Thymus (tissue), 11 donors: Measurements from ENCODE around the gene NVL. TPM values are rescaled to one million over a fixed set of nuclear protein-coding genes. Genes with fewer than 3 reads are reported as not detected.

Experiments used
- DNase-seq, 9 donors: peaks; one replicate each; pipeline ENCODE4 v3.0.0-alpha.2; 2013; ENCODE audit warnings: low spot score in 9 of 9, low read depth in 6 of 9, missing footprints in 1 of 9
- H3K27ac ChIP-seq, 2 donors: one replicate each; pipeline ENCODE4 v1.5.1; 2013; ENCODE audit warnings: control low read depth in 1 of 2, low read depth in 1 of 2, low read length in 1 of 2, mild to moderate bottlenecking in 1 of 2, moderate library complexity in 1 of 2
- H3K27me3 ChIP-seq, 2 donors: one replicate each; pipeline ENCODE4 v1.5.1; 2013; ENCODE audit warnings: low read length in 1 of 2; ENCODE audit not compliant: control insufficient read depth in 2 of 2, insufficient read depth in 1 of 2
- H3K36me3 ChIP-seq, 2 donors: one replicate each; pipeline ENCODE4 v1.5.1; 2013; ENCODE audit warnings: low read length in 1 of 2, mild to moderate bottlenecking in 1 of 2, moderate library complexity in 1 of 2; ENCODE audit not compliant: control insufficient read depth in 2 of 2, insufficient read depth in 2 of 2
- H3K4me1 ChIP-seq, 2 donors: one replicate each; pipeline ENCODE4 v1.5.1; 2013; ENCODE audit warnings: low read length in 2 of 2; ENCODE audit not compliant: control insufficient read depth in 2 of 2, insufficient read depth in 2 of 2
- H3K4me3 ChIP-seq, 2 donors: one replicate each; pipeline ENCODE4 v1.5.1; 2013; ENCODE audit warnings: low read length in 2 of 2, control low read depth in 1 of 2, mild to moderate bottlenecking in 1 of 2
- H3K9me3 ChIP-seq, 2 donors: one replicate each; pipeline ENCODE4 v1.5.1; 2013; ENCODE audit warnings: low read length in 1 of 2, mild to moderate bottlenecking in 1 of 2; ENCODE audit not compliant: control insufficient read depth in 2 of 2, insufficient read depth in 1 of 2
- WGBS: extraction: QIAGEN DNeasy Blood & Tissue Kit; methylation state at CpG from one replicate; pipeline ENCODE4 v1.1.7; 2013; 5-methylcytosine and 5-hydroxymethylcytosine counted together
- polyA plus RNA-seq: library from polyadenylated mRNA; stranded (reverse); fragments of 200-250 nt; gene quantifications from one replicate; pipeline ENCODE4 v1.2.3, GENCODE V29; 2013
- total RNA-seq: library from RNA; stranded (reverse); fragments of 120-200 nt; gene quantifications from one replicate; pipeline ENCODE4 v1.2.4, GENCODE V29; 2013
- donor health status: healthy.

The NVL gene
- total and polyA plus RNA-seq, 2 donors = 26.8 to 55.1 TPM

GRCh38 chr1:224274970-224275626, 54.9 kb downstream of the NVL start:
- DNase-seq = no peak
- Histone ChIP-seq H3K9me3 (no peaks in the 10 kb centered on the region), H3K4me1 (no peaks in the 10 kb centered on the region), H3K4me3 (no peak overlapping the region), H3K36me3 (peaks cover 9 to 15% of the 10 kb centered on the region in 2 donors), H3K27me3 (no peaks in the 10 kb centered on the region), H3K27ac (no peak overlapping the region)
- 97% methylated on average over 6 of the region's 6 CpGs for WGBS

GRCh38 chr1:224273641-224274040, 56.3 kb downstream of the NVL start:
- H3K27ac ChIP-seq = no peak overlapping the region
- H3K27me3 ChIP-seq = no peaks in the 10 kb centered on the region
- H3K9me3 ChIP-seq = no peaks in the 10 kb centered on the region
- peaks cover 10 to 17% of the 10 kb centered on the region in 2 donors for H3K36me3 ChIP-seq
- no peak for DNase-seq
- 98% methylated on average over 2 of the region's 2 CpGs for whole genome bisulfite sequencing
- no peak overlapping the region for H3K4me3 ChIP-seq
- H3K4me1 ChIP-seq = no peaks in the 10 kb centered on the region

GRCh38 chr1:224271106-224271505, 58.9 kb downstream of the NVL start:
- Histone ChIP-seq H3K27me3 (no peaks in the 10 kb centered on the region), H3K36me3 (peaks cover 6 to 27% of the 10 kb centered on the region in 2 donors), H3K9me3 (no peaks in the 10 kb centered on the region), H3K4me1 (no peaks in the 10 kb centered on the region), H3K27ac (no peak overlapping the region), H3K4me3 (no peak overlapping the region)
- DNase-seq = no peak
- WGBS = 99% methylated on average over 3 of the region's 3 CpGs

- DNase-seq = no peak
- H3K27me3 ChIP-seq = no peaks in the 10 kb centered on the region
- no peaks in the 10 kb centered on the region for H3K4me1 ChIP-seq
- H3K9me3 ChIP-seq = no peaks in the 10 kb centered on the region
- peaks cover 6 to 22% of the 10 kb centered on the region in 2 donors for H3K36me3 ChIP-seq
- 95% methylated on average over 4 of the region's 4 CpGs for WGBS
- H3K4me3 ChIP-seq = no peak overlapping the region
- no peak overlapping the region for H3K27ac ChIP-seq
Observed at GRCh38 chr1:224267925-224268324, 62.0 kb downstream of the NVL start.

- H3K36me3 ChIP-seq = peaks cover 6 to 22% of the 10 kb centered on the region in 2 donors
- no peak overlapping the region for H3K4me3 ChIP-seq
- H3K9me3 ChIP-seq = no peaks in the 10 kb centered on the region
- DNase-seq = no peak
- peak overlapping the region in 1 of 2 donors; percentile 27 for H3K27ac ChIP-seq
- H3K4me1 ChIP-seq = no peaks in the 10 kb centered on the region
- 83% methylated on average over 11 of the region's 11 CpGs for WGBS
- H3K27me3 ChIP-seq = no peaks in the 10 kb centered on the region
Observed at GRCh38 chr1:224266915-224267856, 62.8 kb downstream of the NVL start.

GRCh38 chr1:224266105-224266914, 63.7 kb downstream of the NVL start:
- H3K27ac ChIP-seq = no peak overlapping the region
- 96% methylated on average over 3 of the region's 3 CpGs for WGBS

GRCh38 chr1:224264321-224264720, 65.7 kb downstream of the NVL start:
- Histone ChIP-seq H3K36me3 (peaks cover 3 to 15% of the 10 kb centered on the region in 2 donors), H3K4me3 (no peak overlapping the region), H3K27ac (no peak overlapping the region), H3K27me3 (no peaks in the 10 kb centered on the region), H3K9me3 (no peaks in the 10 kb centered on the region), H3K4me1 (no peaks in the 10 kb centered on the region)
- no peak for DNase-seq
- WGBS = 81% methylated on average over 6 of the region's 6 CpGs

More at GRCh38 chr1:224266105-224266914, 63.7 kb downstream of the NVL start:
- no peaks in the 10 kb centered on the region for H3K9me3 ChIP-seq
- no peak overlapping the region for H3K4me3 ChIP-seq
- peaks cover 6 to 20% of the 10 kb centered on the region in 2 donors for H3K36me3 ChIP-seq
- no peaks in the 10 kb centered on the region for H3K4me1 ChIP-seq
- DNase-seq = no peak
- no peaks in the 10 kb centered on the region for H3K27me3 ChIP-seq

- no peaks in the 10 kb centered on the region for H3K4me1 ChIP-seq
- no peak overlapping the region for H3K27ac ChIP-seq
- peaks cover 3 to 15% of the 10 kb centered on the region in 2 donors for H3K36me3 ChIP-seq
- DNase-seq = no peak
- no peak overlapping the region for H3K4me3 ChIP-seq
- WGBS = 97% methylated on average over 2 of the region's 2 CpGs
- H3K9me3 ChIP-seq = no peaks in the 10 kb centered on the region
- no peaks in the 10 kb centered on the region for H3K27me3 ChIP-seq
Observed at GRCh38 chr1:224262373-224263054, 67.5 kb downstream of the NVL start.
